Tongue (tissue), 2 donors: ENCODE measurements around the gene MBNL2. TPM values are rescaled to one million over a fixed set of nuclear protein-coding genes. Genes with fewer than 3 reads are reported as not detected.

Experiments
- DNase-seq: peaks from one replicate; pipeline ENCODE4 v3.0.0-alpha.2; 2015
- total RNA-seq: library from RNA; depleted of rRNA; stranded (reverse); fragments of >200 nt; gene quantifications from one replicate; pipeline ENCODE4 v1.2.3, GENCODE V29; 2014

The MBNL2 gene
- total RNA-seq, 1 donor from 2014 or later: 110 TPM

- no peak for DNase-seq
Observed at GRCh38 chr13:97301382-97302095, 79.4 kb downstream of the MBNL2 start.

DNA sequence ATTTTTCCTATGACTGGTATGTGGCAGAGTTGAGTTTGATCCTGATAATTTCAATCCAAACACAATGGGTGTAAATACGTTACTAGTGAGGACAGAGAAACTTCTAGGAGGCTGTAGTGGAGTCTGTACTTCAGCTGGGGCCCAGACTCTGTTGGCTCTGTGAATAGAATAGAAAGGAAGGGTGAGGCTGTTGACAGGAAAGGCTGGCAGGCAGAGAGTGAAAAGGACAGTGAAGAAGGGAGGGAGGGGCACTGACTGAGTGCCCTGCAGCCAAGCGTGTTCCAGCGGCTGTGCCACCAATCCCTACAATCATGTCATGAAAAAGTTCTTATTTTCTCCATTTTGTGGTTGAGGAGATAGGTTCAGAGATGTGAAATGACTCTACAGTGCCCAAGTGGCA, 80.5 kb downstream of the MBNL2 start:
- DNase-seq: no peak

DNA sequence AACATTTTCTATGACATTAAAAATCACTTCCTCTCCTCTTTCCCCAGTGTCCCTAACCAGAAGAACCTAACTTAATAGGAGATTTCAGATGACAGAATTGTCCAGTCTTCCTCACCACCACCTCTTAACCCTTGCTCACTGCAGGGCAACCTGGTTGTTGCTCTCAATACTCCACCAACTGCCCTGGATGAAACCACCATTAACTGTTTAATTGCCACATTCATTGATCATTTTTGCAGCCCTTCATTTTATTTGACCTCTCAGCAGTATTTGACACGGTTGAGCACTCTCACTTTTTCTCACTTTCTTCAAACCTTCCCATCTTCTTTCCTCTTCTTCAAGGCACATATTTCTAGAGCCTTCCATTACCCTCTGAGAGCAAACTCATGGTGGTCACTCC, 84.0 kb downstream of the MBNL2 start:
- DNase-seq: no peak

GRCh38 chr13:97306645-97307044, 84.5 kb downstream of the MBNL2 start:
- DNase-seq: peak; percentile 54

- DNase-seq: peak; percentile 63
Observed at GRCh38 chr13:97307118-97307881, 85.2 kb downstream of the MBNL2 start.

DNA sequence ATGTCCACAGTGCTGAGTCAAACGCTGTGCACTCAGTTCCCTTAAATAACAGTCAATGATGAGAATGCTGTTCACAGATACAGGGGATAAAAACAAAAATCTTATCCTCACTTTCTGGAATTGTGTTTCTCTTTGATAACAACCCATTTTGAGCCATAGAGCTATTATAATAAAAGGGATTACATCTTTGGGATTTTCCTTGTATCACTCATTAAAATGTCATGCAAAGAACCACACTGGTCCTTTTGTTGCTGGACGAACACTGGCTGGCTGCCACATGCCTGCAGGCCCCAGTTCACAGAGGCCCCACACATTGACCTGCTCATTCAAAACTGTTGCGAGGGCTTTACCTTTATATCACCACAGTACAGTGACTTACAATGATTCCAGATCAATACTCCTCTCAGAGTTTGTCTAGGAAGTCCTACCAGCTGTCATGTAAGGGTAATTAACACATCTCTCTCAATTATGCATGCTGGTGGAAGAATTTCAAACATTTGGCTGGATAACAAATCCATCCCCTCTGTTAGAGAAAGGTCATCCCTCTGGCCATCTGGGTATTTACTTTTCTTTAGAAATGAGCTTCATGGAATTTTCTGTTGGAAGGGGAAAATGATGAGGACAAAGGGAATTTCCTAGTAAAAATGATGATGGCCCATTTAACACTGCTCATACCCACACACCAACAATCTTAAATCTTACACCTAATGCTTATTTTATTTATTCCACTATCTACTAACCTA, 85.9 kb downstream of the MBNL2 start:
- DNase-seq: peak; percentile 71

- DNase-seq: no peak
Observed at GRCh38 chr13:97308735-97309429, 86.7 kb downstream of the MBNL2 start.

GRCh38 chr13:97310809-97311436, 88.8 kb downstream of the MBNL2 start:
- no peak for DNase-seq

DNA sequence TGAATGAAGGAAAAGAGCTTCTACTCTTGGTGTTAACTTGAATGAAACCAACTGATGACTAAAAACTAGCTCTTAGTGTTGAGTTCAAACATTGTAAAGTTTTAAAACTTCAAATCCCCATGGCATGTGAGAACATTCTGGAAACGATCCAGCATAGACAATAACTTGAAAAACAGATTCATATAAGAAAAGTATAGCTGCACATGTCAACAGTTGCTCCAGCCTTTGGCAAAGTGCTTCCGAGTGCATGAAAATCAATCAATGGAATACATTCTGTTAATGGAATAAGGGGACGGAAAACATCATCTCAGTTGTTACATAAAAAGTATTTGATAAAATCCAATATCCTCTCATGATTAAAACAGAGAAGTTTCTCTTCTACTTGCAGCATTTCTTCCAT, 89.8 kb downstream of the MBNL2 start:
- DNase-seq: peak; percentile 47

DNA sequence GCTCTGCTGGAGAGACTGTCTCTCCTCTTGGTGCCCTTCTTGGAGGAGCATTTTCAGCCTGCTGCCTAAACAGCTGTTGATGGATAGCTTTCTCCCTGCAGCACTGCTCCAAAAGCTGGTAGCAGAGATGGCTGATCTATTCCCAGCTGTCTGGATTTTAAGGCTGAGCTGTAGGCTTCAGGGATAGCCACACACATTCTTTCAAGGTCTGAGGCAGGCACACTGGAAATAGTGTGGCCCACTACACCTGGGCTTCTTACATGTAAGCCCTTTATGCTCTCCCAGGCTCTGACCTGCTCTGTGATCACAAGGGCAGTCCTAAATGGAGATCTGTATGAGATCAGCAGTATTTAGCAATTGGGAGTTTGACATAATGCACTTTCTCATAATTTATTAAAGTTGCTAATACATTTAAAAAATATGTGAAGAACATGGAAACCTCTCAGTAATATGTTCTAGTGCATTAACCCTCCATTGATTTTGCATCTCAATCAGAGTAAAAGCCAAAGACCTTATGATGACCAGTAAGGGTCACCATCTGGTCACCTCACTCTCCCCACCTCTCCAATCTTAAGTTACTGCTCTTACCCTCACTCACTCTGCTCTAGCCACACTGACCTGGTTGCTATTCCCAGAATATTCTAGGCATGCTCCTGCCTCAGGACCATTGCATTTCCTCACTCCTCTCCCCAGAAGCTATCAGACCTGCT, 91.6 kb downstream of the MBNL2 start:
- DNase-seq: peak; percentile 72

GRCh38 chr13:97316390-97316789, 94.3 kb downstream of the MBNL2 start:
- no peak for DNase-seq

- DNase-seq: no peak
Observed at GRCh38 chr13:97317933-97318332, 95.8 kb downstream of the MBNL2 start.

- peak; percentile 76 for DNase-seq
Observed at GRCh38 chr13:97318532-97318931, 96.4 kb downstream of the MBNL2 start.

GRCh38 chr13:97319113-97319720, 97.1 kb downstream of the MBNL2 start:
- DNase-seq: peak; percentile 84

GRCh38 chr13:97321101-97321500, 99.0 kb downstream of the MBNL2 start:
- no peak for DNase-seq

- no peak for DNase-seq
Observed at GRCh38 chr13:97321616-97322321, 99.6 kb downstream of the MBNL2 start.

- no peak for DNase-seq
Observed at GRCh38 chr13:97322740-97323342, 100.7 kb downstream of the MBNL2 start.

GRCh38 chr13:97324115-97324514, 102.0 kb downstream of the MBNL2 start:
- no peak for DNase-seq

GRCh38 chr13:97325738-97326137, 103.6 kb downstream of the MBNL2 start:
- DNase-seq: no peak

DNA sequence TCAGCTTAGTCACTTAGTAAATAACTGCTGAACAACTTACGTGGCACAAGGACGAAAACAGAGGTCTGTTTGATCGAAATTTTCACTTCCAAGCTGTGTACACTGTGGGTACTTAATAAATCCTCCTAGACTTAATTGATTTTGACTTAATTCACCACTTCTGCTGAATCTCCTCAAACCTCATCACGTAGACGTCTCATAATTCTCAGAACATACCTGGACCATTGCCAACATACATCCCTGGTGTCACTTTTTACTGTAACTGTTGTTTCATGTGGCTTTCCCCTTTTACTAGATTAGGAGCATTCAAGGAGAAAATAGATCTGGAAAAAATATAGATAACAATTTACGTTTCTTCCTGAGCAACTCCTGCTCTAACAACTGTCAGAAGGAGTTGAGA, 105.0 kb downstream of the MBNL2 start:
- DNase-seq: no peak
